A673 (cell line): ENCODE results near the gene SLC25A13.

Experiments used
- CTCF ChIP-seq: fragments of 300-800, 200-600 bp; sonication (generic); conservative IDR thresholded peaks from 2 replicates; pipeline ENCODE4 v1.5.1; 2017; ENCODE audit warnings: low read depth, mild to moderate bottlenecking, antibody characterized with exemption, low read length, moderate library complexity, mixed read lengths
- EZH2 ChIP-seq: fragments of 200-600 bp; sonication (generic); IDR thresholded peaks from 2 replicates; pipeline ENCODE4 v1.6.1; 2017; ENCODE audit warnings: borderline replicate concordance, low read depth, mild to moderate bottlenecking, mixed read lengths, antibody characterized with exemption, low read length; ENCODE audit not compliant: poor library complexity, severe bottlenecking

GRCh38 chr7:96088579-96088978 lies 233.3 kb downstream of the SLC25A13 start:
- TF ChIP-seq CTCF = no peak
- TF ChIP-seq EZH2 = no peak
